Fibroblast of gingiva (primary cell): ENCODE results near the gene CLIC6.
A peak's percentile ranks its signal among the peaks of the same experiment; 100 is the strongest.
"Not testable (repeated sequence)": the region's sequence is repeated elsewhere in the genome, so short reads cannot be mapped to it uniquely, and the experiment has no call there.

Source experiments
- DNase-seq: peaks from one replicate; pipeline ENCODE4 v3.0.0-alpha.2; 2011; ENCODE audit warnings: low read depth

Gene CLIC6

GRCh38 chr21:34693192-34693810 lies 24.5 kb downstream of the CLIC6 start:
- DNase-seq, result peak; percentile 61

GRCh38 chr21:34695434-34695833 lies 26.6 kb downstream of the CLIC6 start:
- DNase-seq, result peak; percentile 41

GRCh38 chr21:34696121-34696520 lies 27.3 kb downstream of the CLIC6 start:
- no peak for DNase-seq

GRCh38 chr21:34697826-34698225 lies 29.0 kb downstream of the CLIC6 start:
- no peak for DNase-seq

GRCh38 chr21:34698270-34699015 lies 29.6 kb downstream of the CLIC6 start:
- no peak for DNase-seq

GRCh38 chr21:34700605-34701004 lies 31.8 kb downstream of the CLIC6 start:
- DNase-seq, result no peak

- peak; percentile 22 for DNase-seq
Observed at GRCh38 chr21:34701726-34702125, 32.9 kb downstream of the CLIC6 start.

GRCh38 chr21:34702341-34703170 lies 33.8 kb downstream of the CLIC6 start:
- DNase-seq, result peak; percentile 97

- no peak for DNase-seq
Observed at GRCh38 chr21:34703571-34703970, 34.8 kb downstream of the CLIC6 start.

GRCh38 chr21:34704119-34704518 lies 35.3 kb downstream of the CLIC6 start:
- DNase-seq, result peak; percentile 94

- no peak for DNase-seq
Observed at GRCh38 chr21:34705011-34705410, 36.2 kb downstream of the CLIC6 start.

- DNase-seq, result no peak
Observed at GRCh38 chr21:34706337-34706736, 37.5 kb downstream of the CLIC6 start.

- DNase-seq, result no peak
Observed at GRCh38 chr21:34707876-34708325, 39.1 kb downstream of the CLIC6 start.

GRCh38 chr21:34713621-34714020 lies 44.8 kb downstream of the CLIC6 start:
- no peak for DNase-seq

- DNase-seq, result no peak
Observed at GRCh38 chr21:34715518-34715917, 46.7 kb downstream of the CLIC6 start.

- no peak for DNase-seq
Observed at GRCh38 chr21:34715985-34716596, 47.3 kb downstream of the CLIC6 start.

GRCh38 chr21:34718529-34718928 lies 49.7 kb downstream of the CLIC6 start:
- not testable (repeated sequence) for DNase-seq

GRCh38 chr21:34722684-34723300 lies 54.0 kb downstream of the CLIC6 start:
- no peak for DNase-seq

GRCh38 chr21:34724131-34724856 lies 55.5 kb downstream of the CLIC6 start:
- DNase-seq, result peak; percentile 13

GRCh38 chr21:34724857-34725195 lies 56.0 kb downstream of the CLIC6 start:
- DNase-seq, result peak; percentile 59

- no peak for DNase-seq
Observed at GRCh38 chr21:34726627-34727337, 58.0 kb downstream of the CLIC6 start.
